Stimulated activated CD4-positive, alpha-beta T cell treated with anti-CD3 and anti-CD28 coated beads, Interleukin-2, amount 100 ng/mL, for 24 hours (primary cell): ENCODE results near the gene USP33.
"Not testable (repeated sequence)": the region's sequence is repeated elsewhere in the genome, so short reads cannot be mapped to it uniquely, and the experiment has no call there.

Experiments
- DNase-seq, 2 donors: peaks; one replicate each; pipeline ENCODE4 v3.0.0-alpha.2; 2020

The USP33 gene

GRCh38 chr1:77759071-77760028 is at the start of gene USP33:
TSS of gene USP33 (minus strand) at chr1:77759852. CDS start at chr1:77741697, 18,155 bp downstream.
- peak; percentile 93 to 94 for DNase-seq

- DNase-seq = no peak
Observed at GRCh38 chr1:77803371-77803770, 43.7 kb upstream of the USP33 start.

- no peak for DNase-seq
Observed at GRCh38 chr1:77802026-77802425, 42.4 kb upstream of the USP33 start.

- no peak for DNase-seq
Observed at GRCh38 chr1:77797991-77798390, 38.3 kb upstream of the USP33 start.

GRCh38 chr1:77796695-77797405 is 37.2 kb upstream of the USP33 start:
- no peak for DNase-seq

- no peak for DNase-seq
Observed at GRCh38 chr1:77794550-77794949, 34.9 kb upstream of the USP33 start.

- DNase-seq = not testable (repeated sequence)
Observed at GRCh38 chr1:77786093-77786741, 26.6 kb upstream of the USP33 start.

- no peak for DNase-seq
Observed at GRCh38 chr1:77783141-77783540, 23.5 kb upstream of the USP33 start.

GRCh38 chr1:77781683-77782082 is 22.0 kb upstream of the USP33 start:
- no peak for DNase-seq

- DNase-seq = peak; percentile 82 to 87
Observed at GRCh38 chr1:77779529-77780281, 20.1 kb upstream of the USP33 start, which contains the start of gene MIGA1. TSS of gene MIGA1 (plus strand) at chr1:77779649. CDS start at chr1:77783253, 3,604 bp downstream.

GRCh38 chr1:77776007-77776700 is 16.5 kb upstream of the USP33 start:
- no peak for DNase-seq

- DNase-seq = no peak
Observed at GRCh38 chr1:77768006-77768405, 8.4 kb upstream of the USP33 start.

GRCh38 chr1:77762072-77762476 is 2.4 kb upstream of the USP33 start:
- no peak for DNase-seq

- DNase-seq = no peak
Observed at GRCh38 chr1:77757603-77758002, 2.0 kb downstream of the USP33 start.

GRCh38 chr1:77757066-77757584 is 2.5 kb downstream of the USP33 start:
- DNase-seq = no peak

GRCh38 chr1:77756052-77756754 is 3.4 kb downstream of the USP33 start:
- DNase-seq = no peak

- DNase-seq = not testable (repeated sequence)
Observed at GRCh38 chr1:77749489-77749888, 10.2 kb downstream of the USP33 start.

GRCh38 chr1:77744576-77744975 is 15.1 kb downstream of the USP33 start:
- DNase-seq = no peak

- DNase-seq = no peak
Observed at GRCh38 chr1:77742011-77742555, 17.6 kb downstream of the USP33 start.

- no peak for DNase-seq
Observed at GRCh38 chr1:77741316-77741715, 18.3 kb downstream of the USP33 start.

- DNase-seq = no peak
Observed at GRCh38 chr1:77739235-77739634, 20.4 kb downstream of the USP33 start.
